NCI-H2196 (cell line): ENCODE measurements around the gene EXOSC3.
"Not testable (repeated sequence)": the region's sequence is repeated elsewhere in the genome, so short reads cannot be mapped to it uniquely, and the experiment has no call there.

Experiments used
- DNase-seq: peaks from one replicate; lab custom pipeline; 2025; ENCODE audit not compliant: unreplicated experiment; lab: John Stamatoyannopoulos, UW

Gene EXOSC3

GRCh38 chr9:37784616-37785483, at the start of gene EXOSC3:
Gene EXOSC3 (minus strand): TSS chr9:37785064. CDS start chr9:37785044, 20 bp downstream.
- DNase-seq: peak; percentile 92

GRCh38 chr9:37827483-37828165, 42.8 kb upstream of the EXOSC3 start:
- DNase-seq: no peak

- DNase-seq: not testable (repeated sequence)
These were observed 40.3 kb upstream of the EXOSC3 start for GRCh38 chr9:37825174-37825573.

GRCh38 chr9:37820142-37820541, 35.3 kb upstream of the EXOSC3 start:
- no peak for DNase-seq

- no peak for DNase-seq
These were observed 34.0 kb upstream of the EXOSC3 start for GRCh38 chr9:37818849-37819248.

- DNase-seq: no peak
These were observed 28.0 kb upstream of the EXOSC3 start for GRCh38 chr9:37812773-37813379.

GRCh38 chr9:37811906-37812476, 27.1 kb upstream of the EXOSC3 start:
- no peak for DNase-seq

GRCh38 chr9:37809676-37810075, 24.8 kb upstream of the EXOSC3 start:
- DNase-seq: not testable (repeated sequence)

GRCh38 chr9:37806271-37806670, 21.4 kb upstream of the EXOSC3 start:
- no peak for DNase-seq

GRCh38 chr9:37801959-37802711, 17.3 kb upstream of the EXOSC3 start:
- DNase-seq: no peak

GRCh38 chr9:37801287-37801850, 16.5 kb upstream of the EXOSC3 start:
- no peak for DNase-seq

- DNase-seq: peak; percentile 80
These were observed 15.9 kb upstream of the EXOSC3 start, which contains the start of gene DCAF10 for GRCh38 chr9:37800631-37801286. Gene DCAF10 (plus strand): TSS chr9:37800797. CDS start chr9:37800867, 70 bp downstream.

- no peak for DNase-seq
These were observed 13.8 kb upstream of the EXOSC3 start for GRCh38 chr9:37798677-37799076.

GRCh38 chr9:37796232-37796631, 11.4 kb upstream of the EXOSC3 start:
- DNase-seq: no peak

- no peak for DNase-seq
These were observed 7.3 kb upstream of the EXOSC3 start for GRCh38 chr9:37792122-37792521.

GRCh38 chr9:37790096-37790495, 5.2 kb upstream of the EXOSC3 start:
- DNase-seq: no peak

GRCh38 chr9:37788332-37788731, 3.5 kb upstream of the EXOSC3 start:
- DNase-seq: no peak

GRCh38 chr9:37787059-37787458, 2.2 kb upstream of the EXOSC3 start:
- no peak for DNase-seq

GRCh38 chr9:37784291-37784615, 611 bp downstream of the EXOSC3 start:
- no peak for DNase-seq

GRCh38 chr9:37778534-37778933, 6.3 kb downstream of the EXOSC3 start:
- DNase-seq: no peak
